ENCODE data around the gene LPGAT1. TPM values are rescaled to one million over a fixed set of nuclear protein-coding genes. Genes with fewer than 3 reads are reported as not detected.

Gene LPGAT1
- total RNA-seq, 4 donors from 2014 or later: 49.0 to 76.2 (median 62.2) TPM

- Histone ChIP-seq H3K36me3 (no peaks in the 10 kb centered on the region), H3K4me3 (no peak overlapping the region), H3K9me3 (no peaks in the 10 kb centered on the region), H3K27me3 (peaks cover 0 to 4% (median 0%) of the 10 kb centered on the region in 4 donors), H3K27ac (replicated peaks in 1 of 4) (no peak overlapping the region), H3K4me1 (no peaks in the 10 kb centered on the region)
- intact Hi-C loops (cut with DNase I): no loop called here
- no peak for DNase-seq (ENCODE audit: extremely low spot score)
- TF ChIP-seq, protein P1, sequence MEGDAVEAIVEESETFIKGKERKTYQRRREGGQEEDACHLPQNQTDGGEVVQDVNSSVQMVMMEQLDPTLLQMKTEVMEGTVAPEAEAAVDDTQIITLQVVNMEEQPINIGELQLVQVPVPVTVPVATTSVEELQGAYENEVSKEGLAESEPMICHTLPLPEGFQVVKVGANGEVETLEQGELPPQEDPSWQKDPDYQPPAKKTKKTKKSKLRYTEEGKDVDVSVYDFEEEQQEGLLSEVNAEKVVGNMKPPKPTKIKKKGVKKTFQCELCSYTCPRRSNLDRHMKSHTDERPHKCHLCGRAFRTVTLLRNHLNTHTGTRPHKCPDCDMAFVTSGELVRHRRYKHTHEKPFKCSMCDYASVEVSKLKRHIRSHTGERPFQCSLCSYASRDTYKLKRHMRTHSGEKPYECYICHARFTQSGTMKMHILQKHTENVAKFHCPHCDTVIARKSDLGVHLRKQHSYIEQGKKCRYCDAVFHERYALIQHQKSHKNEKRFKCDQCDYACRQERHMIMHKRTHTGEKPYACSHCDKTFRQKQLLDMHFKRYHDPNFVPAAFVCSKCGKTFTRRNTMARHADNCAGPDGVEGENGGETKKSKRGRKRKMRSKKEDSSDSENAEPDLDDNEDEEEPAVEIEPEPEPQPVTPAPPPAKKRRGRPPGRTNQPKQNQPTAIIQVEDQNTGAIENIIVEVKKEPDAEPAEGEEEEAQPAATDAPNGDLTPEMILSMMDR (IDR thresholded peaks at IDR 0.05): no peak
- no peak for TF ChIP-seq POLR2A (IDR thresholded peaks at IDR 0.05; ENCODE audit: low read depth)
- WGBS: 94% methylated on average over 4 of the region's 4 CpGs
Measured at GRCh38 chr1:211711315-211711705, 119.3 kb downstream of the LPGAT1 start.

- no peaks in the 10 kb centered on the region for H3K4me1 ChIP-seq
- no peak overlapping the region for H3K27ac ChIP-seq (replicated peaks in 1 of 4)
- H3K36me3 ChIP-seq: no peaks in the 10 kb centered on the region
- TF ChIP-seq POLR2A (IDR thresholded peaks at IDR 0.05; ENCODE audit: low read depth) (no peak), POLR2AphosphoS5 (IDR thresholded peaks at IDR 0.05) (no peak), EP300 (IDR thresholded peaks at IDR 0.05) (no peak)
- TF ChIP-seq, protein P1 (IDR thresholded peaks at IDR 0.05): no peak
- no peak for DNase-seq (ENCODE audit: extremely low spot score)
- H3K9me3 ChIP-seq: no peaks in the 10 kb centered on the region
- no peak overlapping the region for H3K4me3 ChIP-seq
- intact Hi-C loops (cut with DNase I): no loop called here
- 83% methylated on average over 6 of the region's 6 CpGs for WGBS
- no peaks in the 10 kb centered on the region for H3K27me3 ChIP-seq
Measured at GRCh38 chr1:211710566-211711314, 119.8 kb downstream of the LPGAT1 start.

DNA sequence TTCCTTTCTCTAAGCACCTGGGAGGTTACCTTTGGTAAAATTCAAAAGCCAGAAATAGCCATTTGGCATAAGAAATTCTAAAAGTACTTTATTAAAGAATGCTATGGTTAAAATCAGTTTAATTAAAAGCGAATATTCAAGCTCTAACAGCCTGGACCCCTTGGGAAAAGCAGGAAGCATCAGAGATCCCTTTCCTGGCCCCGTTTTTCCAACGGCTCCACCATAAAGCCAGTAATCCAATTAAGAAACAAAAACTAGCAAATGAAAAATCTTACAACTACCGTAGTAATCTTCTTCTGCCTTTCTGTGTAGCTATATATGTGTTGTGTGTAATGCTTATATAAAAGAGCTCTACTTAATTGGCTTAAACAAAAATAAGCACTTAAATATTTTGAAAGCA lies 121.6 kb downstream of the LPGAT1 start:
- intact Hi-C loops (cut with DNase I): no loop called here
- no peaks in the 10 kb centered on the region for H3K4me1 ChIP-seq
- no peaks in the 10 kb centered on the region for H3K27me3 ChIP-seq
- H3K9me3 ChIP-seq: no peaks in the 10 kb centered on the region
- H3K36me3 ChIP-seq: no peaks in the 10 kb centered on the region
- H3K4me3 ChIP-seq: no peak overlapping the region
- 90% methylated on average over 4 of the region's 4 CpGs for WGBS
- no peak overlapping the region for H3K27ac ChIP-seq (replicated peaks in 1 of 4)
- DNase-seq (ENCODE audit: extremely low spot score): no peak
- TF ChIP-seq, protein P1 (IDR thresholded peaks at IDR 0.05): no peak
- TF ChIP-seq EP300 (IDR thresholded peaks at IDR 0.05) (no peak), POLR2AphosphoS5 (IDR thresholded peaks at IDR 0.05) (no peak), POLR2A (IDR thresholded peaks at IDR 0.05; ENCODE audit: low read depth) (no peak)

DNA sequence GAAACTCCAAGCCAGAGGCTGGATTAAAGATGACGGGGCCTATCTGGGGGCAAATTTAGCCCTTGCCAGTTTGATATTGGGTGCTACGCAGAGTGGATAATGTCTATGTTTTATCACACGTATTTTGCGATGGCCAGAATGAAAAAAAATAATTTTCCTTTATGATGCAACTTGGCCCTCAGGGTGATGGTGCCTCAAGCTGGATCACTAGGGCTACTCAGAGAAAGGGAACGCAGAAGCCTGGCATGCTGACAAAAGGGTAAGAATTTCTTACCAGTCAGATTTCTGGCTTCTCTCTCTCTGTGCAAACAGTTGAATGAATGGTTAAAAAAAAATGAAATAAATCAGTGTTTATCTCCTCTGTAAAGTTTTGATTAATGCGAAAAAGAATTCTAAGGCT lies 122.6 kb downstream of the LPGAT1 start:
- 93% methylated on average over 6 of the region's 6 CpGs for WGBS
- no peak overlapping the region for H3K27ac ChIP-seq (replicated peaks in 1 of 4)
- H3K4me1 ChIP-seq: no peaks in the 10 kb centered on the region
- no peak overlapping the region for H3K4me3 ChIP-seq
- intact Hi-C loops (cut with DNase I): no loop called here
- H3K27me3 ChIP-seq: no peaks in the 10 kb centered on the region
- no peak for TF ChIP-seq EP300 (IDR thresholded peaks at IDR 0.05)
- no peak for TF ChIP-seq POLR2AphosphoS5 (IDR thresholded peaks at IDR 0.05)
- TF ChIP-seq, protein P1 (IDR thresholded peaks at IDR 0.05): no peak
- no peak for TF ChIP-seq POLR2A (IDR thresholded peaks at IDR 0.05; ENCODE audit: low read depth)
- no peaks in the 10 kb centered on the region for H3K36me3 ChIP-seq
- no peak for DNase-seq (ENCODE audit: extremely low spot score)
- H3K9me3 ChIP-seq: no peaks in the 10 kb centered on the region

All from esophagus muscularis mucosa (tissue), 4 donors.